Peyer's patch (tissue), 4 donors: ENCODE results near the gene GPM6B. TPM values are rescaled to one million over a fixed set of nuclear protein-coding genes. Genes with fewer than 3 reads are reported as not detected.

ENCODE experiments used
- DNase-seq, 3 donors: peaks; one replicate each; pipeline ENCODE4 v3.0.0-alpha.2; 2017 to 2019
- H3K27ac ChIP-seq, 4 donors: fragments of 200-600 bp; sonication (generic); one replicate each; pipeline ENCODE4 v1.5.1; 2016 to 2019
- H3K27me3 ChIP-seq, 2 donors: fragments of 200-600 bp; sonication (generic); one replicate each; pipeline ENCODE4 v1.5.1; 2019
- H3K36me3 ChIP-seq, 3 donors: fragments of 200-600 bp; sonication (generic); one replicate each; pipeline ENCODE4 v1.5.1; 2016 to 2019
- H3K4me1 ChIP-seq, 4 donors: fragments of 200-600 bp; sonication (generic); one replicate each; pipeline ENCODE4 v1.5.1; 2016 to 2019
- H3K4me3 ChIP-seq, 4 donors: fragments of 200-600 bp; sonication (generic); 1 replicate in 3 of 4; 2 replicates in 1 of 4; pipeline ENCODE4 v1.5.1; 2016 to 2019; ENCODE audit warnings: mild to moderate bottlenecking in 1 of 4
- H3K9me3 ChIP-seq, 4 donors: fragments of 200-600 bp; sonication (generic); one replicate each; pipeline ENCODE4 v1.5.1; 2016 to 2019; ENCODE audit warnings: mild to moderate bottlenecking in 1 of 4
- CTCF ChIP-seq, 6 experiments: fragments of 450-650 bp in 4 of 6; fragments of 200-600 bp in 2 of 6; sonication (generic) in 1 of 6; IDR thresholded peaks; one replicate each; pipeline ENCODE4 v1.5.1; 2017 to 2019; ENCODE audit warnings: antibody characterized with exemption in 6 of 6, mild to moderate bottlenecking in 3 of 6, moderate library complexity in 1 of 6
- POLR2A ChIP-seq, 2 donors: fragments of 450-650 bp; IDR thresholded peaks; one replicate each; pipeline ENCODE4 v1.5.1; 2017; ENCODE audit warnings: antibody characterized with exemption in 2 of 2, mild to moderate bottlenecking in 2 of 2, moderate library complexity in 2 of 2
- total RNA-seq, 4 donors: library from RNA; depleted of rRNA; stranded (reverse); fragments of >200 nt; gene quantifications; one replicate each; pipeline ENCODE4 v1.1.0, GENCODE V29; 2016

The GPM6B gene
- total RNA-seq, 4 donors from 2014 or later = 2.4 to 3.3 (median 2.7) TPM; not detected in 1

GRCh38 chrX:13756381-13756780 lies 60.5 kb downstream of the GPM6B start:
- Histone ChIP-seq H3K27ac (no peak overlapping the region), H3K9me3 (no peaks in the 10 kb centered on the region), H3K27me3 (no peaks in the 10 kb centered on the region), H3K4me3 (no peak overlapping the region), H3K36me3 (peaks cover 0 to 41% (median 0%) of the 10 kb centered on the region in 3 donors), H3K4me1 (peaks cover 0 to 6% (median 0%) of the 10 kb centered on the region in 4 donors)
- DNase-seq = no peak
- TF ChIP-seq POLR2A (IDR thresholded peaks at IDR 0.05) (no peak), CTCF (IDR thresholded peaks at IDR 0.05) (no peak)

DNA sequence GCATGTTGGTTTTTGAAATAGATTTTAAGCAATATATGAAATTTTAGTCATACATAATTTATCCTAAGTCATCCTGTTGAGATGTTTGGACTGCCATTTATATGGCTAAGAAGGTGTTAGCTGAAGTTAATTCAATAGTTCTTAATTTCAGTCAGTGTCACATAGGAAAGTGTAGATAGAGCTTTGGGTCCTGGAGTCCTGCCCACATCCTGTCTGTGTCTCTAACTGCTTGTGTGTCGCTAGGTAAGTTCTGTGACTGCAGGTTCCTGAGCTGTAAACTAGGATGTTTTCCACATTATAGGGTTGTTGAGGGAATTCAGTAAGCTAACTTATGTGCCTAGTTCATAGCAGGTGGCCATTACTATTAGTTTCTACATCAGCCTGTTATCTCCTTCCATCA lies 61.6 kb downstream of the GPM6B start:
- H3K27ac ChIP-seq = no peak overlapping the region
- DNase-seq = peak in 1 of 3 donors; percentile 47
- peaks cover 0 to 6% (median 0%) of the 10 kb centered on the region in 4 donors for H3K4me1 ChIP-seq
- H3K27me3 ChIP-seq = no peaks in the 10 kb centered on the region
- no peaks in the 10 kb centered on the region for H3K9me3 ChIP-seq
- H3K36me3 ChIP-seq = peaks cover 0 to 43% (median 0%) of the 10 kb centered on the region in 3 donors
- no peak overlapping the region for H3K4me3 ChIP-seq
- TF ChIP-seq POLR2A (IDR thresholded peaks at IDR 0.05) = no peak
- no peak for TF ChIP-seq CTCF (IDR thresholded peaks at IDR 0.05)

DNA sequence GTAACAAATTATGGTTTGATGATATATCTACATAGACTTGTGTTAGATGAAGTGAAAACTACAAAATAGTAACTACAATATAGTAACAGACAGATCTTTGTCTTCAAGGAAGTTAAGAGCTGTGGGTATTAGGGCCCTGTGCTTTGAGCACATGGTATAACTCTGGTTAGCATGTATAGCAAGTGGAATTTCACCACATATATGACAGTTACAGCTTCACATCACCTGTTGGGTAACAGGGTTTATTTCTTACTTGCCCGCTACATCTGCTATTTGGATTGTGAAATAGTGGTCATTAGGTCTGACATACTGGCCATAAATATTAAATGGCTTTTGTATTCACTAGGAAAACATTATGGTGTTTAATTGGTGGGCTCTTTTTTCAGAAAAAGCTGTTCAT lies 62.1 kb downstream of the GPM6B start:
- no peak overlapping the region for H3K27ac ChIP-seq
- peaks cover 0 to 6% (median 0%) of the 10 kb centered on the region in 4 donors for H3K4me1 ChIP-seq
- no peaks in the 10 kb centered on the region for H3K27me3 ChIP-seq
- H3K4me3 ChIP-seq = no peak overlapping the region
- no peak for TF ChIP-seq CTCF (IDR thresholded peaks at IDR 0.05)
- no peak for TF ChIP-seq POLR2A (IDR thresholded peaks at IDR 0.05)
- H3K36me3 ChIP-seq = peaks cover 0 to 39% (median 0%) of the 10 kb centered on the region in 3 donors
- DNase-seq = no peak
- H3K9me3 ChIP-seq = no peaks in the 10 kb centered on the region

DNA sequence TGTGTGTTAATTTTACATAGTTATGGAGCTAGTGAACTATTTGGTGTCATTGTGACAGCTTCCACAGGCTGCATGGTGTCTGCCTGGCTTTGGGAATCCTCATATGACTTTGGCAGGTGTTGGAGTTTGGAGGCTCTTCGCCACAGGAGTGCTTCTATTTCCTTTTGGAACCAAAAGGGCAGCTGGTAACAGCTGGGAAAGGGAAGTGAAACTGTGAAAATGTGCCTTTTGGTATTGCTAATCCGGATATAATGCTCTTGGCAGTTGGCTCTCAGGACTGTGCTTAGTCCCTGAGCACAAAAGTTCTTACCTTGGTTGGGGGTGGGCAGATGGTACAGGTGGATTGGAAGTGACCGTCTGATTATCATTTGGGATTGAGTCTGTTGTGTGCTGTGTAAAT lies 64.2 kb downstream of the GPM6B start:
- peaks cover 0 to 21% (median 0%) of the 10 kb centered on the region in 3 donors for H3K36me3 ChIP-seq
- no peak for DNase-seq
- H3K27ac ChIP-seq = peak overlapping the region in 1 of 4 donors; percentile 12
- H3K4me3 ChIP-seq = no peak overlapping the region
- no peak for TF ChIP-seq CTCF (IDR thresholded peaks at IDR 0.05)
- no peak for TF ChIP-seq POLR2A (IDR thresholded peaks at IDR 0.05)
- H3K9me3 ChIP-seq = no peaks in the 10 kb centered on the region
- H3K4me1 ChIP-seq = peaks cover 0 to 6% (median 0%) of the 10 kb centered on the region in 4 donors
- H3K27me3 ChIP-seq = no peaks in the 10 kb centered on the region

GRCh38 chrX:13752141-13752540 lies 64.8 kb downstream of the GPM6B start:
- H3K27me3 ChIP-seq = no peaks in the 10 kb centered on the region
- no peak overlapping the region for H3K27ac ChIP-seq
- peaks cover 0 to 16% (median 0%) of the 10 kb centered on the region in 3 donors for H3K36me3 ChIP-seq
- H3K4me1 ChIP-seq = peaks cover 0 to 6% (median 0%) of the 10 kb centered on the region in 4 donors
- no peak for TF ChIP-seq POLR2A (IDR thresholded peaks at IDR 0.05)
- no peak for TF ChIP-seq CTCF (IDR thresholded peaks at IDR 0.05)
- H3K4me3 ChIP-seq = no peak overlapping the region
- DNase-seq = no peak
- H3K9me3 ChIP-seq = no peaks in the 10 kb centered on the region

- no peak for TF ChIP-seq CTCF (IDR thresholded peaks at IDR 0.05)
- no peak for DNase-seq
Measured at GRCh38 chrX:13750812-13751211, 66.1 kb downstream of the GPM6B start.

More at GRCh38 chrX:13750812-13751211, 66.1 kb downstream of the GPM6B start:
- H3K4me3 ChIP-seq = no peak overlapping the region
- H3K36me3 ChIP-seq = peaks cover 0 to 10% (median 0%) of the 10 kb centered on the region in 3 donors
- H3K4me1 ChIP-seq = peaks cover 0 to 6% (median 0%) of the 10 kb centered on the region in 4 donors
- H3K9me3 ChIP-seq = no peaks in the 10 kb centered on the region
- H3K27me3 ChIP-seq = no peaks in the 10 kb centered on the region
- H3K27ac ChIP-seq = no peak overlapping the region
